Measurements from ENCODE around the gene RCAN3.

The RCAN3 gene

DNA sequence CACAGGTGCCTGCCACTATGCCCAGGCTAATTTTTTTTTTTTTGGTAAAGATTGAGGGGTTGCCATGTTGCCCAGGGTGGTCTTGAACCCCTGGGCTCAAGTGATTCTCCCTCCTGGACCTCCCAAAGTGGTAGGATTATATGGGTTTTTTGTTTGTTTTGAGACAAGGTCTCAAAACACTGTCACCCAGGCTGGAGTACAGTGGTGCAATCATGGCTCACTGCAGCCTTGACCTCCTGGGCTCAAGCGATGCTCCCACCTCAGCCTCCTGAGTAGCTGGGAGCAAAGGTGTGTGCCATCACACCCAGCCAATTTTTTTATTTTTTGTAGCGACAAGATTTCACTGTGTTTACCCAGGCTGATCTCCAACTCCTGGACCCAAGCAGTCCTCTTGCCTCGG lies 8.9 kb upstream of the RCAN3 start:
- H3K9me3 Mint-ChIP-seq = no peaks in the 10 kb centered on the region
- H3K27me3 Mint-ChIP-seq (ENCODE audit: low read depth) = peaks cover 5% of the 10 kb centered on the region
- no peak overlapping the region for H3K4me3 Mint-ChIP-seq
- peaks cover 7% of the 10 kb centered on the region for H3K4me1 Mint-ChIP-seq (ENCODE audit: low read depth)
- no peak overlapping the region for H3K27ac Mint-ChIP-seq
- H3K36me3 Mint-ChIP-seq (ENCODE audit: low read depth) = peaks cover 3% of the 10 kb centered on the region

DNA sequence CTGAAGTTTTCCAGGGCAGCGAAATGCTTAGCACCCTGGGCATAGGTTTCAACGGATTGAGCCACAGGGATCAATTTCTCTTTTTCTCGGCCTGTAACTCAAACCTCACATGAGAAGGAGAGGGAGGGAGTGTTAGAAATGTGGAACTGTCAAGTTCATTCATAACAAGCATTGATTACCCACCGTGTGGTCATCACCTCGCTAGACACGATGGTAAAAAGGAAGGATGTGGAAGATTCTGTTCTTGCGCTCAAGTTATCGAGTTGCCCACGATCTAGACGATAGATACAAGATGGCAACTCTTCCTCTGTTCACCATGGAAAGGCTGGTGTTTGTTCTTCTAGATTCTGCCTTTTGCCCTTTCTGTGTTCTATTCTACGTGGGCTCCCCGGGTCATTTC lies 4.0 kb upstream of the RCAN3 start:
- H3K9me3 Mint-ChIP-seq = no peaks in the 10 kb centered on the region
- no peaks in the 10 kb centered on the region for H3K27me3 Mint-ChIP-seq (ENCODE audit: low read depth)
- H3K4me1 Mint-ChIP-seq (ENCODE audit: low read depth) = peaks cover 29% of the 10 kb centered on the region
- no peak overlapping the region for H3K27ac Mint-ChIP-seq
- H3K4me3 Mint-ChIP-seq = no peak overlapping the region
- H3K36me3 Mint-ChIP-seq (ENCODE audit: low read depth) = peaks cover 10% of the 10 kb centered on the region

DNA sequence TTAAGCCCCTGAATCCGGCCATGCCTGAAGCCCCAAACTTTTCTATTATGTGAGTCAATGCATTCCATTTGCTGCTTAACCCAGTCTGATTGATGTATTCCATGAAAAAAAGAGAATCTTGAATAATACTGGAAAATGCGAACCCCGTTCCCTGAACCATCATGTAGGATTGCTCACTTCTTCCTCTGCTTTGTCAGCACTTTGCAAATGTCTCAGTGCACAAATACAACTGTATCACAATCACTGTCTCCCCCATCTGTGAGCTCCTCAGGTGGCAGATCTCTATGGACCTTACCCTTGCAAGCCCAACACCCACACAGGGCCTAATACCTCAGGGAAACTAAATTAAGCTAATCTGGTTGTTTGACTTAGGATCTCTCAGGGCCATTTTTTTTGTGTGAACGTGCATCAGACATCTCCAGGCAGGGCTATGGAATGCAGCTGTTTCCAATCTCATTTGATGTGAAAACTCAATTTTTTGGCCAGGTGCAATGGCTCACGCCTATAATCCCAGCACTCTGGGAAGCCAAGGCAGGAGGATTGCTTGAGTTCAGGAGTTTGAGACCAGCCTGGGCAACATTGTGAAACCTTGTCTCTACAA lies 2.1 kb upstream of the RCAN3 start:
- Mint-ChIP-seq H3K4me3 (peak overlapping the region; percentile 86), H3K27me3 (ENCODE audit: low read depth) (no peaks in the 10 kb centered on the region), H3K4me1 (ENCODE audit: low read depth) (peaks cover 42% of the 10 kb centered on the region), H3K36me3 (ENCODE audit: low read depth) (peaks cover 19% of the 10 kb centered on the region), H3K9me3 (no peaks in the 10 kb centered on the region), H3K27ac (peak overlapping the region; percentile 92)

DNA sequence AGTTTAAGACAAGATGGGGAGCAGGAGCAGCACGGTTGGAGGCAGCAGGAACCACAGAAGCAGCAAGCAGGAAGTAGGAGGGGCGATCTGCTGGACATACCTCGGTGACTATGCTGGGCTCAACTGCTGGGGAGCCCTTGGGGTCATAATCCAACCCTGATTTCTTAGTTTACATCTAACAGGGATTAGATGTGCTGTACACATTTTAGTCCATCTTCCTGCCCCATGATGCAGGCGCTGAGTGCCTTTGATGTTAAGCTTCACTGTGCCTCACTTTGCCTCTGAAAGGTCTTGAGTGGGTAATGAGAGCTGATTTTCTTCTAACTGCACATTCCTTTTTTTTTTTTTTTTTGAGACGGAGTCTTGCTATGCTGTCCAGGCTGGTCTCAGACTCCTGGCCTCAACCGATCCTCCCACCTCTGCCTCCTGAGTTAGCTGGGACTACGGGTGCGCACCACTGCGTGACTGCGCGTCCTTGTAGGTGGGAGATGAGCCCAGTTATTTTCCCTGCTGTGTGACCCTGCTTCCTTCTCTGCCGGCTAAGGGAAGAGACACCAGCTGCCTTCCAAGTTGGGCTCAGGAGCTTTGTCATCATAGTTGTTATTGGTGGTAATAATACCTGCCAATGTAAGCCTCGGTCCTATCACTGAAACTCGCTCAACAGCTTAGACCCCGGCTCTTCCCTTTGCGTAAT lies 1.1 kb upstream of the RCAN3 start:
- H3K36me3 Mint-ChIP-seq (ENCODE audit: low read depth) = peaks cover 19% of the 10 kb centered on the region
- H3K4me1 Mint-ChIP-seq (ENCODE audit: low read depth) = peaks cover 49% of the 10 kb centered on the region
- H3K27me3 Mint-ChIP-seq (ENCODE audit: low read depth) = no peaks in the 10 kb centered on the region
- no peaks in the 10 kb centered on the region for H3K9me3 Mint-ChIP-seq
- peak overlapping the region; percentile 86 for H3K4me3 Mint-ChIP-seq
- peak overlapping the region; percentile 92 for H3K27ac Mint-ChIP-seq

DNA sequence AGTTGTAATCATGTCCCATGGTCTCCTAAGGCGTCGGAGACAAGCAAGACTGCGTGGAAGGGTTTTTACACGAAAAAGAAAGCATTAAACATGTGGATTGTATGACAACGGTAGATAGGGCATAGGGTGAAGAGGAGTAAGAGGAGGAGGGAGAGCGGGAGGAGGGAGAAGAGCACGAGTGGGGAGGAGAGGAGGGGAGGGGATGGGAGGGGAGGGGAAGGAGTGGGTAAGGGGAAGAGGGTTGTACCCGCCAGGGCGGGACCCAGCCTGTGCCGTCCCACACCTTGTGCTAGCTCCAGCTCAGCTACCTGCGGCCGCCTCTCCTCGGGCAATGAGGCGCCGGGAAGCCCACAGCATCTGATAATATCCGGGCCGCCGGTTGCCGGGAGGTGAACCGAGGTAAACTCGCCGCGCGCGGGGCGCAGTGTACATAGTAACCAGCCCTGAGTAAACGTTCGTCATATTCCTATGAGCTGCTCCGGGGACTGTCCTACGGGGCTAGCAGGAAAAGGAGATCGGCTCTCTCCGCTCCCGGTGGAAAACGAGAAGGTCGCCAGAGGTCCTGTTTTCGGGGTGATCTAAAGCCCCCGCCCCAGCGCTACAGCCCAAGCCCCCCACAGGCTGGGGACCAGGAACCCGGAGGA lies 449 bp upstream of the RCAN3 start:
- H3K36me3 Mint-ChIP-seq (ENCODE audit: low read depth) = peaks cover 21% of the 10 kb centered on the region
- H3K4me1 Mint-ChIP-seq (ENCODE audit: low read depth) = peaks cover 56% of the 10 kb centered on the region
- H3K27me3 Mint-ChIP-seq (ENCODE audit: low read depth) = no peaks in the 10 kb centered on the region
- H3K9me3 Mint-ChIP-seq = no peaks in the 10 kb centered on the region
- H3K27ac Mint-ChIP-seq = peak overlapping the region; percentile 92
- peak overlapping the region; percentile 86 for H3K4me3 Mint-ChIP-seq

DNA sequence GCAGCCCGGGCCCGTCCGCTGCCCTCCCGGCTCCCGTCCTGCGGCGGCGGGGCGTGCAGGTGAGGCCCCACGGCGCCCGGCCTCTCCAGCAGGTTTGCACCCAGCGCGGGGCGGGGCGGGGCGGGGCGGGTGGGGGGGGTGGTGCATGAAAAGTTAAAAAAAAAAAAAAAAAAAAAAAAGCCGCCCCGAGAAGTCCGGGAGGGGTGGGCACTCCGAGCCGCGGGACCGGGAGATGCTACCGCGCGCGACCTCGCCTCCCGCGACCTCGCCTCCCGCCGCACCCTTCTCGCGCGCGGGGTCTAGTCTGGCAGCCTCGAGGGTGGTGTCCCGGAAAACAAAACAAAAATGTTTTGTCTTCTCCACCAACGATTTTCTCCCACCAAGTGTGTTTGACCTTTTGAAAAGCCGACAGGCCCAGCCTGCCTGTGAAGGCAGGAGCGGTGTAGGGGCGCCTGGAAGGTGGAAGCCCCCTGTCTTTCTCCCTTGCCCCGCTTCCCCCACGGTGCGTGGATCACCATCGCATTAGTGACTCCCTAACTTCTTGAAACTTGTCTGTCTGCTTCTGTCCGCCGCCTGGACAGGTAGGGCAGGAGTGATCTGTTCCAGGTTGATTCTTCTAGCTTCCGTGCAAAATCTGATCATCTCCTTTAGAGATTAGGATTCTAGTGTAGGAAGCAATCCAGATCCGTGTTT lies 569 bp downstream of the RCAN3 start:
- Mint-ChIP-seq H3K9me3 (no peaks in the 10 kb centered on the region), H3K27ac (peak overlapping the region; percentile 95), H3K4me3 (peak overlapping the region; percentile 96), H3K4me1 (ENCODE audit: low read depth) (peaks cover 66% of the 10 kb centered on the region), H3K36me3 (ENCODE audit: low read depth) (peaks cover 28% of the 10 kb centered on the region), H3K27me3 (ENCODE audit: low read depth) (no peaks in the 10 kb centered on the region)

DNA sequence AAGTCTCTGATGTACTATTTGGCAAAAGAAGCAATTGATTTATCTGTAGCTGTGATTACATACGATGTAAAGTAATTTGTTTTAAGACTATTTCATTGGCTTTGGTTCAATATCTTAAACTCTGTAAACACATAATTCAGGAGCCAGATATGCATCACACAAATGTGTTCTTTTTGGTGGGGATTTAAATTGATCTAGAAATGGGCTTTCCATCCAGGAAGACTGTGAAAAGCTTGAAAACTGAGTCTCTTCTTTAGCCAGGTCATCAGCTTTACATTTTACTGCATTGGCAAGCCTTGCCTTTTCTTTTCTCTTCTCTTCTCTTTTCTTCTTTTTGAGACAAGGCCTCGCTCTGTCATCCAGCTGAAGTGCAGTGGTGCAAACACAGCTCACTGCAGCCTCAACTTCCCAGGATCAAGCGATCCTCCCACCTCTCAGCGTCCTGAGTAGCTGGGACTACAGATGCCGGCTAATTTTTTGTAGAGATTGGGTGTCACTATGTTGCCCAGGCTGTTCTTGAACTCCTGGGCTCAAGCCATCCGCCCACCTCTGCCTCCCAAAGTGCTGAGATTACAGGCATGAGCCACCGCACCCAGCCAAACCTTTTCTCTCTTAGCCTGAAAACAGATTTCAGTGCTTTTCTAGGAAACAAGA lies 1.4 kb downstream of the RCAN3 start:
- H3K27me3 Mint-ChIP-seq (ENCODE audit: low read depth) = no peaks in the 10 kb centered on the region
- peaks cover 68% of the 10 kb centered on the region for H3K4me1 Mint-ChIP-seq (ENCODE audit: low read depth)
- peak overlapping the region; percentile 95 for H3K27ac Mint-ChIP-seq
- peaks cover 30% of the 10 kb centered on the region for H3K36me3 Mint-ChIP-seq (ENCODE audit: low read depth)
- no peaks in the 10 kb centered on the region for H3K9me3 Mint-ChIP-seq
- H3K4me3 Mint-ChIP-seq = peak overlapping the region; percentile 96

DNA sequence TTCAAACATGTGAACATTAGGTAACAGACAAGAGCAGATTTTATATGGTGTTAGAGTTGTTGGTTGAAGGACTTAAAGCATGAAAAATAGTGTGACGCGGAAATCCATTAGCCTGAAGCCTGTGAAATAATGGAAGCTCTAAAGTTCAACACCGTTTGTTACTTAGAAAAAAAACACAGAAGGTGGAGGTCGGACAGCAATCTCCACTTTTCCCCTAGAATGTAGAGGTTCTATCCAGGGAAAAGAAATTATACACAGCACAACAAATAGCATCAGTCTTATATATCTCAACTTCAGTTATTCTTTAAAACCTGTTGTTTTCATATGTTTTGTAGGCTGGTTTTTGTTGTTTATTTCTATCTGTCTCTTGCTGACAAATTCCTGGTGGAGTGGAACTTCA lies 1.9 kb downstream of the RCAN3 start:
- Mint-ChIP-seq H3K27ac (peak overlapping the region; percentile 95), H3K36me3 (ENCODE audit: low read depth) (peaks cover 33% of the 10 kb centered on the region), H3K9me3 (no peaks in the 10 kb centered on the region), H3K4me3 (peak overlapping the region; percentile 96), H3K4me1 (ENCODE audit: low read depth) (peaks cover 69% of the 10 kb centered on the region), H3K27me3 (ENCODE audit: low read depth) (no peaks in the 10 kb centered on the region)

DNA sequence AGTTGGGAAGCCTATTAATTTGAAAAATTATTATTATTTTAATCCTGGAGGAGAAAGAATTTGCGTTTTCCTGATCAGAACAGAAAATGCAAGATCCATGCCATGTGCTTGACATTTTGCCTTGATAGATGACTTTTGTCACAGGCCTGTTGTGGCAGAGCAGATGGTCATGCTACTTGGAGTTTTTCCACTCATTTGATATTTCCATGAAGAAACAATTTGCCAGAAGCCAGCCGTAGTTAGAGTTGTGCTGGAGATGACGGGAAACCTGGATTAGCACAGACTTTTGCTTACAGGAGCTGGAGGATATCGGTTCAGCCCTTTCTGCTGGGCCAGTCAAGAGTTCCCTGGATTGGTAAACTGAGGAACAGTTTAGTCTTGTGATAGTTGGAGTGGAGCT lies 3.2 kb downstream of the RCAN3 start:
- Mint-ChIP-seq H3K9me3 (no peaks in the 10 kb centered on the region), H3K27me3 (ENCODE audit: low read depth) (no peaks in the 10 kb centered on the region), H3K27ac (peak overlapping the region; percentile 62), H3K4me3 (peak overlapping the region; percentile 55), H3K36me3 (ENCODE audit: low read depth) (peaks cover 44% of the 10 kb centered on the region), H3K4me1 (ENCODE audit: low read depth) (peaks cover 72% of the 10 kb centered on the region)

DNA sequence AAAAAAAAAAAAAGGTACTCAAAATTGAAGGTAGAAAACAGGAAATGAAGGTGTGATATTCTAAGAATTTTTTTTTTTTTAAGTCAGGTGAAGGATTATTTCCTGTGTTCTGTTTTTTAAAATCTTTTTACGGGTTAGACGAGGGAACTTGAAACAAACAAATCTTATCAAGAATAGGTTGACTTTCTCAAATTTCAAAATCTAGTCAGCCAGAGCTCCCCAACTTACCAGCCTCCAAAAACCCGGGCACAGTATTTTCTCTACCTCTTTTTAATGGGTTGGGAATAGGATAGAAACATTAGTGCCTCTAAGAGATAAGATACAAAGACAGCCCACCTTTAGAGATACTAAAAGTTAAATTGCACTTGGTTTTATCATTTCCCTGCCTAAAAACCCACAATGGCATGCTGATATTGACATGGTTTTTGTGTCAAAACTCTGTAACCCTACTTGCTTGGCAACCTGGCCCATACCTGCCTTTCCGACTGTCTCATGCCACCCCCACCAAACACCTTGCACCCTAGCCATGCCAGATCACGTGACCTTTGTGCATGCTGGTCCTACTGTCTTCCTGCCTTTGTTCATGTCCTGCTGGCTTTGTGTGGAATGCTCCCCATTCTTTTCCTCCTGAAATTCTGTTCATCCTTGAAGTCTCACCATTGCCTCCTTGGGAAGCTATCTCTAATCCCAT lies 4.2 kb downstream of the RCAN3 start:
- Mint-ChIP-seq H3K4me1 (ENCODE audit: low read depth) (peaks cover 65% of the 10 kb centered on the region), H3K4me3 (peak overlapping the region; percentile 72), H3K27ac (peak overlapping the region; percentile 76), H3K9me3 (no peaks in the 10 kb centered on the region), H3K36me3 (ENCODE audit: low read depth) (peaks cover 49% of the 10 kb centered on the region), H3K27me3 (ENCODE audit: low read depth) (no peaks in the 10 kb centered on the region)

DNA sequence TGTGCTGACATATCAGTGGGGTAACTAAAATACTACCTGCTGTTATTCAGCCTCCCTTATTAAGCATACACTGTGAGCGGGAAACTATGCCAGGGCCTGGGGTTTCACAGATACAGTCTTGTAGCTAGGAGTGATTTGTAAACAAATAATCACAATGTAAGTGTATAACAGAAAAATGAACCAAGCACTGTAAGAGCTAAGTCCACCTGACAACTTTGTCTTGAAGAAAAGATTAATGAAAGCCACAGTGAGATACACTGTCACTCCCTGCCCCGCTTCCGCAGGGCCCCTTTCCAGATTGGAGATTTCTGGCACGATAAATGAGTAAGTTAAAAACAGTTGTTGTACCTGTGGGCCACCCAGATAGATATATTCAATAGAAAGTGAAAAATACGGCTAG lies 4.8 kb downstream of the RCAN3 start:
- Mint-ChIP-seq H3K27me3 (ENCODE audit: low read depth) (no peaks in the 10 kb centered on the region), H3K4me1 (ENCODE audit: low read depth) (peaks cover 64% of the 10 kb centered on the region), H3K27ac (peak overlapping the region; percentile 76), H3K4me3 (peak overlapping the region; percentile 72), H3K9me3 (no peaks in the 10 kb centered on the region), H3K36me3 (ENCODE audit: low read depth) (peaks cover 50% of the 10 kb centered on the region)

DNA sequence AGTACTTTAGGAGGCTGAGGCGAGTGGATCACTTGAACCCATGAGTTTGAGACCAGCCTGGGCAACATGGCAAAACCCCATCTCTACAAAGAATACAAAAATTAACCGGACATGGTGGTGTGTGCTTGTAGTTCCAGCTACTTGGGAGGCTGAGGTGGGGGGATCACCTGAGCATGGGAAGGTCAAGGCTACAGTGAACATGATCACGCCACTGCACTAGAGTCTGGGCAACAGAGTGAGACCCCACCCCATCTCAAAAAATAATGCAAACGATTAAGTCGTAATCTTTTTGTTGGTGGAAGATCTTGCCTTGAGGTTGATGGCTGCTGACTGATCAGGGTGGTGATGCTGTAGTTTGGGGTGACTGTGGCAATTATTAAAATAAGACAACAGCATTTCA lies 6.3 kb downstream of the RCAN3 start:
- Mint-ChIP-seq H3K27ac (no peak overlapping the region), H3K27me3 (ENCODE audit: low read depth) (no peaks in the 10 kb centered on the region), H3K4me3 (no peak overlapping the region), H3K36me3 (ENCODE audit: low read depth) (peaks cover 49% of the 10 kb centered on the region), H3K4me1 (ENCODE audit: low read depth) (peaks cover 60% of the 10 kb centered on the region), H3K9me3 (no peaks in the 10 kb centered on the region)

DNA sequence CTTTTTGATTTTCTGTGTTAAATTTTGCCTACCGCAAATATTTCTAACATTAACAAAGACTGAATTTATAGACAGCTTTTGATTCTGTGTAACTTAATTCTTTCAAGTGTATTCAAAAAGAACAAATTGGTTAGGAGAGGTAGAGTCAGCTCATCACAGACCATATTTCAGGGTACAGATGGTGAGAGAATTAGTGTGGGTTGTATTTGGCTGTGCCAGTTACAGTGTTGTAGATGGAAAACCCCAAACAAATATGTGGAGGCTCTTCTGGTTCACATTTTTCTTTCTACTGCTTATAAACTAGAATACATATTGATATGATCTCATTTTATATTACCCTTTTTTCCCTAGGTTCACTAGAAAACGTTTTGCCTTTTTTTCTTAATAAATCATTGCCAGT lies 11.1 kb downstream of the RCAN3 start:
- Mint-ChIP-seq H3K4me1 (ENCODE audit: low read depth) (peaks cover 29% of the 10 kb centered on the region), H3K27me3 (ENCODE audit: low read depth) (no peaks in the 10 kb centered on the region), H3K36me3 (ENCODE audit: low read depth) (peaks cover 53% of the 10 kb centered on the region), H3K27ac (no peak overlapping the region), H3K4me3 (no peak overlapping the region), H3K9me3 (no peaks in the 10 kb centered on the region)

DNA sequence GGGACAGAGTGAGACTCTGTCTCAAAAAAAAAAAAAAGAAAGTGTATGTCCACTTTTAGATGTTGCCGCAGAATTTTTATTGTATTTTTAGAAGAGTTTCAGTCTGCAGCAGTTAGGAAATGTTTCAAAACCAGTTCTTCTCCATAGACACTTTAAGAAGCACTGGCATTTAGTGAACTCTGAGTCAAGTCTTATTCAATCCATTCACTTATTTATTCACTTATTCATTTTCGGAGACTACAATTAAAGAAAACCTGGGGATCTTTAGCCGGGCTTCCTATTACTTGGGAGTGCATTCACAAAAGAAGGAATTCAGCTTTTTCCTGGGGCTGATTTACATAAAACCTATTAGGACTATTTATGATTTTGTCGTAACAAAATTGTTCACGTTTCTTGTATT lies 12.3 kb downstream of the RCAN3 start:
- Mint-ChIP-seq H3K9me3 (no peaks in the 10 kb centered on the region), H3K27me3 (ENCODE audit: low read depth) (no peaks in the 10 kb centered on the region), H3K36me3 (ENCODE audit: low read depth) (peaks cover 48% of the 10 kb centered on the region), H3K4me3 (no peak overlapping the region), H3K27ac (no peak overlapping the region), H3K4me1 (ENCODE audit: low read depth) (peaks cover 21% of the 10 kb centered on the region)

Measured in T-helper 1 cell treated with Interleukin-12 subunit alpha and Interleukin-12 subunit beta and Interleukin-4 antibody, amounts not matched to agents 30 μg/mL and 1 μg/mL, for 36 hours (primary cell).